HG03378 (cell line): ENCODE measurements around the gene RDH5.

Experiments used
- ATAC-seq: cut with Tn5 transposase; IDR thresholded peaks from one replicate; pipeline ENCODE4 v1.9.1; 2021; ENCODE audit warnings: mild to moderate bottlenecking, moderate library complexity; ENCODE audit not compliant: unreplicated experiment

Gene RDH5

GRCh38 chr12:55695349-55695748 lies 24.8 kb upstream of the RDH5 start:
- no peak for ATAC-seq

- ATAC-seq = no peak
Observed at GRCh38 chr12:55696141-55696540, 24.1 kb upstream of the RDH5 start.

GRCh38 chr12:55696796-55697462 lies 23.3 kb upstream of the RDH5 start:
- no peak for ATAC-seq

- no peak for ATAC-seq
Observed at GRCh38 chr12:55697686-55698085, 22.5 kb upstream of the RDH5 start.

GRCh38 chr12:55698241-55698955 lies 21.8 kb upstream of the RDH5 start:
- no peak for ATAC-seq

- ATAC-seq = no peak
Observed at GRCh38 chr12:55698965-55699364, 21.2 kb upstream of the RDH5 start.

- no peak for ATAC-seq
Observed at GRCh38 chr12:55699471-55700055, 20.6 kb upstream of the RDH5 start.

- no peak for ATAC-seq
Observed at GRCh38 chr12:55700255-55701018, 19.8 kb upstream of the RDH5 start.

- no peak for ATAC-seq
Observed at GRCh38 chr12:55702861-55703260, 17.3 kb upstream of the RDH5 start.

- no peak for ATAC-seq
Observed at GRCh38 chr12:55703288-55703687, 16.9 kb upstream of the RDH5 start.

- ATAC-seq = no peak
Observed at GRCh38 chr12:55703901-55704761, 16.1 kb upstream of the RDH5 start.

- no peak for ATAC-seq
Observed at GRCh38 chr12:55704824-55705718, 15.1 kb upstream of the RDH5 start.

- ATAC-seq = no peak
Observed at GRCh38 chr12:55705782-55706402, 14.3 kb upstream of the RDH5 start.

- ATAC-seq = no peak
Observed at GRCh38 chr12:55706568-55707218, 13.5 kb upstream of the RDH5 start.

GRCh38 chr12:55707219-55707671 lies 12.9 kb upstream of the RDH5 start:
- ATAC-seq = no peak

GRCh38 chr12:55707841-55708694 lies 12.1 kb upstream of the RDH5 start, which contains the start of gene ITGA7:
Gene ITGA7 (minus strand): TSS chr12:55707904. CDS start chr12:55707682, 222 bp downstream.
- ATAC-seq = no peak

- ATAC-seq = no peak
Observed at GRCh38 chr12:55708695-55709233, 11.4 kb upstream of the RDH5 start.
